NCI-H1417 treated with DMSO at 0.1 percent for 48 hours (cell line): Measurements from ENCODE around the gene NMT1.

Experiments used
- DNase-seq: peaks from one replicate; lab custom pipeline; 2025; lab: John Stamatoyannopoulos, UW

The NMT1 gene

GRCh38 chr17:45150911-45151809 is 90.0 kb downstream of the NMT1 start:
- DNase-seq, result no peak

- DNase-seq, result no peak
These were observed 93.9 kb downstream of the NMT1 start for GRCh38 chr17:45155029-45155428.

GRCh38 chr17:45155483-45155882 is 94.4 kb downstream of the NMT1 start:
- DNase-seq, result no peak

GRCh38 chr17:45156242-45156641 is 95.1 kb downstream of the NMT1 start:
- DNase-seq, result no peak
